Measurements from ENCODE around the gene MRPL44.

MRPL44 gene

GRCh38 chr2:223950448-223951347 is 6.6 kb upstream of the MRPL44 start:
- no peak overlapping the region for H2AFZ ChIP-seq (ENCODE audit: low read length, unreplicated experiment)

GRCh38 chr2:223952280-223952968 is 4.8 kb upstream of the MRPL44 start:
- no peak overlapping the region for H3K4me3 ChIP-seq (ENCODE audit: low read depth, low read length)
- H3K27ac ChIP-seq (ENCODE audit: low read depth, low read length) = no peak overlapping the region
- peaks cover 1% of the 10 kb centered on the region for H3K79me2 ChIP-seq (ENCODE audit: control insufficient read depth, insufficient read depth, low read length, unreplicated experiment)
- peaks cover 19% of the 10 kb centered on the region for H3K4me1 ChIP-seq (ENCODE audit: control insufficient read depth, insufficient read depth, low read length, unreplicated experiment)
- H3K36me3 ChIP-seq (ENCODE audit: insufficient read depth, low read length) = no peaks in the 10 kb centered on the region
- no peaks in the 10 kb centered on the region for H3K27me3 ChIP-seq (ENCODE audit: insufficient read depth, low read length)
- no peak overlapping the region for H2AFZ ChIP-seq (ENCODE audit: low read length, unreplicated experiment)

More at GRCh38 chr2:223950448-223951347, 6.6 kb upstream of the MRPL44 start:
- Histone ChIP-seq H3K36me3 (ENCODE audit: insufficient read depth, low read length) (no peaks in the 10 kb centered on the region), H3K4me3 (ENCODE audit: low read depth, low read length) (no peak overlapping the region), H3K27ac (ENCODE audit: low read depth, low read length) (no peak overlapping the region), H3K27me3 (ENCODE audit: insufficient read depth, low read length) (no peaks in the 10 kb centered on the region), H3K79me2 (ENCODE audit: control insufficient read depth, insufficient read depth, low read length, unreplicated experiment) (peaks cover under 1% of the 10 kb centered on the region), H3K4me1 (ENCODE audit: control insufficient read depth, insufficient read depth, low read length, unreplicated experiment) (peaks cover 12% of the 10 kb centered on the region)

- Histone ChIP-seq H3K27ac (ENCODE audit: low read depth, low read length) (peak overlapping the region; percentile 47; the same call in 1 of the 2 replicates), H2AFZ (ENCODE audit: low read length, unreplicated experiment) (peak overlapping the region; percentile 37), H3K27me3 (ENCODE audit: insufficient read depth, low read length) (no peaks in the 10 kb centered on the region), H3K4me3 (ENCODE audit: low read depth, low read length) (no peak overlapping the region), H3K4me1 (ENCODE audit: control insufficient read depth, insufficient read depth, low read length, unreplicated experiment) (peaks cover 27% of the 10 kb centered on the region), H3K36me3 (ENCODE audit: insufficient read depth, low read length) (no peaks in the 10 kb centered on the region), H3K79me2 (ENCODE audit: control insufficient read depth, insufficient read depth, low read length, unreplicated experiment) (peaks cover 21% of the 10 kb centered on the region)
Observed at GRCh38 chr2:223954401-223954800, 2.9 kb upstream of the MRPL44 start.

- 0 out of 2 replicates have a peak, but pooled peaks cover 2% of the 10 kb centered on the region for H3K36me3 ChIP-seq (ENCODE audit: insufficient read depth, low read length)
- H3K27ac ChIP-seq (ENCODE audit: low read depth, low read length) = peak overlapping the region; percentile 76
- H3K4me3 ChIP-seq (ENCODE audit: low read depth, low read length) = peak overlapping the region; percentile 89
- H3K79me2 ChIP-seq (ENCODE audit: control insufficient read depth, insufficient read depth, low read length, unreplicated experiment) = peaks cover 40% of the 10 kb centered on the region
- peaks cover 43% of the 10 kb centered on the region for H3K4me1 ChIP-seq (ENCODE audit: control insufficient read depth, insufficient read depth, low read length, unreplicated experiment)
- no peaks in the 10 kb centered on the region for H3K27me3 ChIP-seq (ENCODE audit: insufficient read depth, low read length)
- H2AFZ ChIP-seq (ENCODE audit: low read length, unreplicated experiment) = peak overlapping the region; percentile 7
Observed at GRCh38 chr2:223956300-223956699, 963 bp upstream of the MRPL44 start.

- peaks cover 33% of the 10 kb centered on the region for H3K4me1 ChIP-seq (ENCODE audit: control insufficient read depth, insufficient read depth, low read length, unreplicated experiment)
- no peak overlapping the region for H2AFZ ChIP-seq (ENCODE audit: low read length, unreplicated experiment)
- H3K27ac ChIP-seq (ENCODE audit: low read depth, low read length) = no peak overlapping the region
- peaks cover 60% of the 10 kb centered on the region for H3K79me2 ChIP-seq (ENCODE audit: control insufficient read depth, insufficient read depth, low read length, unreplicated experiment)
- H3K27me3 ChIP-seq (ENCODE audit: insufficient read depth, low read length) = no peaks in the 10 kb centered on the region
- H3K36me3 ChIP-seq (ENCODE audit: insufficient read depth, low read length) = 0 out of 2 replicates have a peak, but pooled peaks cover 3% of the 10 kb centered on the region
- peak overlapping the region; percentile 89 for H3K4me3 ChIP-seq (ENCODE audit: low read depth, low read length)
Observed at GRCh38 chr2:223959688-223960087, 2.4 kb downstream of the MRPL44 start.

- H3K4me1 ChIP-seq (ENCODE audit: control insufficient read depth, insufficient read depth, low read length, unreplicated experiment) = peaks cover 25% of the 10 kb centered on the region
- H2AFZ ChIP-seq (ENCODE audit: low read length, unreplicated experiment) = no peak overlapping the region
- no peak overlapping the region for H3K4me3 ChIP-seq (ENCODE audit: low read depth, low read length)
- H3K27ac ChIP-seq (ENCODE audit: low read depth, low read length) = peak overlapping the region; percentile 45
- H3K79me2 ChIP-seq (ENCODE audit: control insufficient read depth, insufficient read depth, low read length, unreplicated experiment) = peaks cover 8% of the 10 kb centered on the region
- H3K36me3 ChIP-seq (ENCODE audit: insufficient read depth, low read length) = peaks cover 11% of the 10 kb centered on the region
- H3K27me3 ChIP-seq (ENCODE audit: insufficient read depth, low read length) = no peaks in the 10 kb centered on the region
Observed at GRCh38 chr2:223967981-223968380, 10.7 kb downstream of the MRPL44 start.

- peaks cover 13% of the 10 kb centered on the region for H3K36me3 ChIP-seq (ENCODE audit: insufficient read depth, low read length)
- H3K4me1 ChIP-seq (ENCODE audit: control insufficient read depth, insufficient read depth, low read length, unreplicated experiment) = peaks cover 25% of the 10 kb centered on the region
- no peaks in the 10 kb centered on the region for H3K27me3 ChIP-seq (ENCODE audit: insufficient read depth, low read length)
- H3K4me3 ChIP-seq (ENCODE audit: low read depth, low read length) = no peak overlapping the region
- no peaks in the 10 kb centered on the region for H3K79me2 ChIP-seq (ENCODE audit: control insufficient read depth, insufficient read depth, low read length, unreplicated experiment)
- peak overlapping the region; percentile 64 for H3K27ac ChIP-seq (ENCODE audit: low read depth, low read length)
- no peak overlapping the region for H2AFZ ChIP-seq (ENCODE audit: low read length, unreplicated experiment)
Observed at GRCh38 chr2:223969315-223969714, 12.1 kb downstream of the MRPL44 start.

GRCh38 chr2:223969856-223970255 is 12.6 kb downstream of the MRPL44 start:
- Histone ChIP-seq H3K79me2 (ENCODE audit: control insufficient read depth, insufficient read depth, low read length, unreplicated experiment) (no peaks in the 10 kb centered on the region), H3K36me3 (ENCODE audit: insufficient read depth, low read length) (peaks cover 19% of the 10 kb centered on the region), H3K4me1 (ENCODE audit: control insufficient read depth, insufficient read depth, low read length, unreplicated experiment) (peaks cover 25% of the 10 kb centered on the region), H3K27me3 (ENCODE audit: insufficient read depth, low read length) (no peaks in the 10 kb centered on the region), H3K4me3 (ENCODE audit: low read depth, low read length) (no peak overlapping the region), H3K27ac (ENCODE audit: low read depth, low read length) (peak overlapping the region; percentile 64), H2AFZ (ENCODE audit: low read length, unreplicated experiment) (no peak overlapping the region)

GRCh38 chr2:223970343-223971128 is 13.3 kb downstream of the MRPL44 start:
- peaks cover 25% of the 10 kb centered on the region for H3K4me1 ChIP-seq (ENCODE audit: control insufficient read depth, insufficient read depth, low read length, unreplicated experiment)
- no peaks in the 10 kb centered on the region for H3K27me3 ChIP-seq (ENCODE audit: insufficient read depth, low read length)
- H3K27ac ChIP-seq (ENCODE audit: low read depth, low read length) = peak overlapping the region; percentile 64
- H3K79me2 ChIP-seq (ENCODE audit: control insufficient read depth, insufficient read depth, low read length, unreplicated experiment) = no peaks in the 10 kb centered on the region
- peaks cover 20% of the 10 kb centered on the region for H3K36me3 ChIP-seq (ENCODE audit: insufficient read depth, low read length)
- no peak overlapping the region for H2AFZ ChIP-seq (ENCODE audit: low read length, unreplicated experiment)
- no peak overlapping the region for H3K4me3 ChIP-seq (ENCODE audit: low read depth, low read length)

- Histone ChIP-seq H3K4me1 (ENCODE audit: control insufficient read depth, insufficient read depth, low read length, unreplicated experiment) (peaks cover 28% of the 10 kb centered on the region), H3K4me3 (ENCODE audit: low read depth, low read length) (no peak overlapping the region), H3K27ac (ENCODE audit: low read depth, low read length) (no peak overlapping the region), H3K79me2 (ENCODE audit: control insufficient read depth, insufficient read depth, low read length, unreplicated experiment) (no peaks in the 10 kb centered on the region), H3K27me3 (ENCODE audit: insufficient read depth, low read length) (no peaks in the 10 kb centered on the region), H3K36me3 (ENCODE audit: insufficient read depth, low read length) (peaks cover 19% of the 10 kb centered on the region), H2AFZ (ENCODE audit: low read length, unreplicated experiment) (no peak overlapping the region)
Observed at GRCh38 chr2:223971731-223972130, 14.5 kb downstream of the MRPL44 start.
